ENCODE data around the gene GOLGA8A.
"Not testable (repeated sequence)": the region's sequence is repeated elsewhere in the genome, so short reads cannot be mapped to it uniquely, and the experiment has no call there.

The GOLGA8A gene

DNA sequence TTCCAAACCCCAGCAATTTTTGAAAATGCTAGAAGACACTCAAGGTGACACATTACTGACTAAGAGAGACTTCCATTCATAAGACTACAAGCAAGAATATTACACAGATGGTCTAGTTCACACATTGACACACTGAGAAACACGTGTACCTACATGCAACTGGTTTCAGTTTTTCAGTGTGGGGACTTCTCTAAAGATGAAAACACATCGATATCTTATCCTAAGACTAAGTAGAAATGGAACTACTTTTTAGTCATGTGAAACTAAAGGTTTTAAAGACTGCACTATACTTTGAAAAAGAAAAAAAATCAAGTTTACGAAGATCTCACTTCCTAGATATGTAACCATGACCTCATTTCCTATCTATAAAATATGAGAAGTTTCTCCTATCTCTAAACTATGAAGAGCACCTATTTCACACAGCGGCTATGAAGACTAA lies 34.4 kb downstream of the GOLGA8A start:
- DNase-seq (ENCODE audit: low spot score); in situ Hi-C loops (cut with MboI; ENCODE audit: low sequenced_read_pairs, unreplicated experiment): not testable (repeated sequence)

DNA sequence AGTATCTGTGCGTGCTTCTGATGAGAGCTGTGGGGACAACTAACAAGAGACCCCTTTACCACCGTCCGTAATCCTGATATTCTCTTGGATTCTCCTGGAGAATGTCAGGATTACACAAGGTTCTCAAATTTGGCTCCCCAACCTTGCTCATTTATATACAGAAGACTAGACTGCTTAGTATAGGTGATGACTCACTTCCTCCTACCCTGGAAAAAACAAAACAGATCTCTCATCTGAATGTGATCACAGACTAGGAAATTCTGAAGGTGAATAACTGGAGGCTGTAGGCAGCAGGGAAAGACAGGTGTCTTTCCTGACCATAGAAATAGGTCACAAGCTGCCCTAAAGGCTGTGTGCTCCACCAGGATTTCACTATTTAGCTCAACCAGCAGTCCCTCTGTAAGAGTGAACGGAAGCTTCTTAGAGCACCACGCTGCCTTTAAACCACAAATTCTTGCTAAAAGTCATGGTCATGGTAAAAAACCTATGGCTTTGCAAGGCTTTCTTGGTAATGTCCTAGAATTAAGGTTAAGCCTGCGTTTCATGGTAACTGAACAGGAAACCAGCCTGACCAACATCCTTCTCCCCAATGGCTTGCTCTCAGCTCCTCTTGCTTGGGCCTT lies 39.9 kb downstream of the GOLGA8A start:
- DNase-seq (ENCODE audit: low spot score); in situ Hi-C loops (cut with MboI; ENCODE audit: low sequenced_read_pairs, unreplicated experiment): not testable (repeated sequence)

GRCh38 chr15:34392981-34393380 lies 44.6 kb downstream of the GOLGA8A start:
- DNase-seq (ENCODE audit: low spot score); in situ Hi-C loops (cut with MboI; ENCODE audit: low sequenced_read_pairs, unreplicated experiment): not testable (repeated sequence)

- in situ Hi-C loops (cut with MboI; ENCODE audit: low sequenced_read_pairs, unreplicated experiment), result not testable (repeated sequence)
Observed at GRCh38 chr15:34389594-34390086, 48.0 kb downstream of the GOLGA8A start.

More at GRCh38 chr15:34389594-34390086, 48.0 kb downstream of the GOLGA8A start:
- not testable (repeated sequence) for DNase-seq (ENCODE audit: low spot score)

All from GM13976 (cell line).